NCI-H2107 treated with DMSO at 0.1 percent for 48 hours (cell line): Measurements from ENCODE around the gene KL.

Source experiments
- DNase-seq: peaks from one replicate; lab custom pipeline; 2025; ENCODE audit not compliant: unreplicated experiment; lab: John Stamatoyannopoulos, UW

The KL gene

DNA sequence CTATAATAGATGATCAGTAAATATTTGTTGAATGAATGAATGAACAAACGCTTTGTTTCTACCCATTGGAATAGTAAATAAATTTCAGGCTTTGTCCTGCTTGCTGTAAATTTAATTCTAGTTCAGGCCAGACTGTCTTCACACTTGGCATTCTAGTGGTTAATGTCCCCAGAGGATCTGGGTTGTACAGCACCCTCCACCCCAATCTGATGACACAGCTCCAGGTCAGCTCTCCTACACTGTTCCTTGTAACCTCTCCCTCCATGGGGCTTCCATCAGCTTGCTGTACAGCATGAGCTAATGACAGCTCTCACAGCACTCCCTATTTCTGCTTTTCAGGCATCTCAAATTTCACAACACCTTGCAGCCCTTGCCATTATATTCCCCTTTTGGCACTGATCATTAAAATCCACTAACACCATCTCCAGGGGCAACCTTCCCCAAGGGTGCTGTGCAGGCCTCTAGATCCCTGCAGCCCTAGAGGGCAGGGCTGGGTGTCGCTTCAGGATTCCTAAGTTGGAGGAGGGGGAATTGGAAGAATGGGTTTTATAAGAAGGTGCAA lies 12.7 kb upstream of the KL start:
- DNase-seq: peak; percentile 88

GRCh38 chr13:33004511-33004910 lies 11.7 kb upstream of the KL start:
- DNase-seq: no peak

GRCh38 chr13:33006134-33006533 lies 10.1 kb upstream of the KL start:
- no peak for DNase-seq

DNA sequence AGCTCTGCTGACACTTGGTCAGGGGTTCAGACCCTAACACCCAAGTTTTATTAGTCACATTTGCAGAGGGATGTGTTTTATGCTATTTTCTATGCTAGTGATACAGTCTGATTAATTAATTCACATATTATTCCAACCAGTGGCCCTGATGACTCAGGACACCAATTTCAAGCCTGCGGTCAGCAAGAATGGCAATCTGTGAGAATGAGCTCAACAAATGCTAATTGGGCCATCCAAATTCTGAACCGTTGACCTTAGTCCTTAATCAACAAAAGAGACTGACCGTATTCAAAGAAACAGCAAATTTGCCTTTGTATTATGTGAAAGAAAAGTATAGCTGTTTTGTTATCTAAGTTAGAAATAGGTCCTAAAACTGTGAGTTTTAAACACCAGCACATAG lies 9.6 kb upstream of the KL start:
- no peak for DNase-seq

- DNase-seq: no peak
Observed at GRCh38 chr13:33007237-33007636, 9.0 kb upstream of the KL start.

DNA sequence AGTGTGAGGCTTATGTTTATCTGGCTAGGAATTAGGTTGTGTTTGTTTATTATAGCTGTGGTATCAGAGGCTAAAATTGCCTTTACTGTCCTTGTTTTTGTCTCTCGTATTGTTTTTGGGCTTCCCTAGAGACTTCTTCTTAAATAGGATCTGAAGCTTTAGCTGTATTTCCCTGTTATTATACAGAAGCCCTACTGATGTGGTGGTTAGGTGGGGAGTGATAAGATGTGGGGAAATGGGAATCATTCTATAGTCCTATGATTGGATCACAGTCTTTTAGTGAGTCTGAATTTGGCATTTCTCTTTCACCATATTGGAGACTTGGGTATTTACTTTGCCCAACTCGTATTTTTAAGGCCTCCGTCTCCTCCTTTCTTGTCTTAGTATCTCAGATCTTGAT lies 8.3 kb upstream of the KL start:
- DNase-seq: no peak

DNA sequence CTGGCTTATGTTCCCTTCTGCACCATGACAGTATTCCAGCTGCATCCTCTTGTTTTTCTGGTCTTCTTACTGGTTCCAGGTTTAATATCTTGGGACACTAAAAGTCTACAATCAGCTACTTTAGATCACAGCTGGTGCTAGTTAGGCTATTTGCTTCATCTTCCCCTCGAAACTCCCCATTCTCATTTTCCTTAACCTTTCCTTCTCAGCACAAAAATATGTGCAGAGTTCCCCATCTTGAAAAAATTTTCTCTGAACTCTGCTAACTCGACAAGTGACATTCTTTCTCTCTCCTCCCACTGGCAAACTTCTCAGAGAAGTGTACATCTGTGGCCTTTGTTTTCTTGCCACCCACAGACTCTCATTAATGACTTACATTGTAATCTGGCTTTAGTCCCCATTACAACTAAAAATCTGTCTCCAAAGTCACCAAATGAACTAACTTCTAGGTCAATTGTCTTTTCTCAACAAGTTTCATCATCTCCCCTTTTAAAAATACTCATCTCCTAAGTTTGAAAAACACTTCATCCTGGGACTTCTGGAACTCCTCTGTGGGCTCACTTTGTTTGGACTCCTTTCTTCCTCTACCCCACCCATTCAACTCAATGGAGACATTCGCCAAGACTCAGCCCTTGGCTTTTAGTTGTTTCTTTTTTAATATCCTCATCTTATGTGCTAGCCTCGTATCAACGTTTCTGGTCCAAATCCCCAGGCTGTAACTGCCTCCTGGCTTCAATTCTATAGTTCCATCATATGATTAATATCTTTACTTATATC lies 7.1 kb upstream of the KL start:
- DNase-seq: no peak

- DNase-seq: no peak
Observed at GRCh38 chr13:33011828-33012470, 4.3 kb upstream of the KL start.

DNA sequence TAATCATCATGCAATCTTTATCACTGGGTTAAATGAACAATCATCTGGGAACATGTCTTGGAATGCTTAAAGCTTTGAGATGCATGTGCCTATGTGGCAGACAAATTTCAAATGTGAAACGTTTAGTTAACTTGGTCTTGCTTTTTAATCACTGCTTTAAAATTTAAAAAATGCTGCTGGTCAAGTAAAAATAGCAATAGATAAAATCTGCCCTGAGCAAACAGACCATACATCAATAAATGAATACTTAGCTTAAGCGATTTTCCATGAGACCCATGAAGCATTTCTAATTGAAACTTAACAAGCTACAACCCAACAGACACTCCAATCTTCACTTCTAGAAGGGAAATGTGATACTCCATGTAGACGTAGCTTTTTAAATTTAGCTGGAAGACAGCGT lies 1.9 kb upstream of the KL start:
- no peak for DNase-seq

GRCh38 chr13:33015241-33015668 lies 968 bp upstream of the KL start:
- DNase-seq: no peak

DNA sequence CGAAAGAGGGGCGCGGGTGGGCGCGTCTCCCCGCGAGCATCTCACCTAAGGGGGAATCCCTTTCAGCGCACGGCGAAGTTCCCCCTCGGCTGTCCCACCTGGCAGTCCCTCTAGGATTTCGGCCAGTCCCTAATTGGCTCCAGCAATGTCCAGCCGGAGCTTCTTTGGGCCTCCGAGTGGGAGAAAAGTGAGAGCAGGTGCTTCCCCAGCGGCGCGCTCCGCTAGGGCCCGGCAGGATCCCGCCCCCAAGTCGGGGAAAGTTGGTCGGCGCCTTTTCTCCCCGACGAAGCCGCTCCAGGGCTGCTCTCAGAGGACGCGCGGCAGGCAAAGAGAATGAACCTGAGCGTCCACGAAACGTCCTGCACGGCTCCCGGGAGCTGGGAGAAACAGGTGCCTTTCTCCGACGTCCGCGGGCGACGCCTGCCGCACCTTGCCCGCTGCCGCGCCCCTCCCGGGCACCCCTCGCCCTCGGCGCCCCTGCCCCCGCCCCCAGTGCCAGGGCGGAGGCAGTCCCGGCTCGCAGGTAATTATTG lies 366 bp upstream of the KL start:
- no peak for DNase-seq

DNA sequence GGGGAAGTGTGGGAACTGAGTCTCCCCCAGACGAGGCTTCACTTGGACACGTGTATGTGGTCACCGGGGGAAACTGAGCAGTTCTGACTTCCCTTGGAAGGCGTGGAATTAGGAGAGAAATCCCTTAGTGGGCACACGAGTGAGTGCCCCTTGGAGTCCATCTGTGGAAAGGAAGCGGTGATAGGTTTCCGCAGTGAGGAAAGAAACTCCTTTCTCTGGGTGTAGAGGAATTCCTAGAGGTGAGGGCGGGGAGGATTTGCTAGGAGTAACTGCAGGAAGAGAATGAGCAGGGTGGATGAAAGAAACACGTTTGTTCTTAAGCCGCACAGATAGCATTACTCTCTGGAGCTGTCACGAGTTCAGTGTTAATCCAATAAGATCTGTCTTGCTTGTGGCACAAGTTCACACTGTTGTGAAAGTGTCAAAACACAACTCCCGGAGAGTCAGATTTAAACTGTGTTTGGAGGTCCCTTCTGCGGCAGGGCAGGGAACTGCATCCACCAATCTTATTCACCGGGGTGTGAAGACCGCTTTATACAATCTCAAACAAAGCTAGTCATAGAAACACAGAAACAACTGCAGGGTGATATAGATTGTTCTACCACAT lies 1.2 kb downstream of the KL start:
- DNase-seq: peak; percentile 15

- DNase-seq: no peak
Observed at GRCh38 chr13:33018886-33019285, 2.7 kb downstream of the KL start.

GRCh38 chr13:33022986-33023385 lies 6.8 kb downstream of the KL start:
- no peak for DNase-seq

DNA sequence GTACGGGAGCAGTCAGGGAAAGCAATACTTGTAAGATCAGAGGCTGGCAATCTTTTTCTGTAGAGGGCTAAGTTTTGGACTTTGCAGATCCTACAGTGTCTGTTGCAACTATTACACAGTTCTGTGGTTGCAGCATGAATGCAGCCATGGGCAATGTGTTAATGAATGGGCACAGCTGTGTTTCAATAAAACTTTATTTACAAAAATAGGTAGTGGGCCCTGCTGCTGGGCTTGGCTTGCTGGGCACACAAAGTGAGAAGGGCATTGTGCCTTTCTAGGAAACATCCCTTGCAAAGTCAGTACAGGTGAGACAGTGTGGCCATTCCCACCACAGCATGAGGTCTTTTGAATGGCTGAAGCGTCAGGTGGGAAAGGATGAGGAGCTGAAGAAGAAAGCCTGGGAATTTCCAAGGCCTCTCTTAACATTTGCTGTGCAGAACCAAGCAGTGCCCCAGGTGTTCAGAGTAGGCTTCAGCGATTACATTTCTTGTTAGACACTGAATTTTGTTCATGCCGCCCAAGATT lies 9.1 kb downstream of the KL start:
- DNase-seq: no peak

DNA sequence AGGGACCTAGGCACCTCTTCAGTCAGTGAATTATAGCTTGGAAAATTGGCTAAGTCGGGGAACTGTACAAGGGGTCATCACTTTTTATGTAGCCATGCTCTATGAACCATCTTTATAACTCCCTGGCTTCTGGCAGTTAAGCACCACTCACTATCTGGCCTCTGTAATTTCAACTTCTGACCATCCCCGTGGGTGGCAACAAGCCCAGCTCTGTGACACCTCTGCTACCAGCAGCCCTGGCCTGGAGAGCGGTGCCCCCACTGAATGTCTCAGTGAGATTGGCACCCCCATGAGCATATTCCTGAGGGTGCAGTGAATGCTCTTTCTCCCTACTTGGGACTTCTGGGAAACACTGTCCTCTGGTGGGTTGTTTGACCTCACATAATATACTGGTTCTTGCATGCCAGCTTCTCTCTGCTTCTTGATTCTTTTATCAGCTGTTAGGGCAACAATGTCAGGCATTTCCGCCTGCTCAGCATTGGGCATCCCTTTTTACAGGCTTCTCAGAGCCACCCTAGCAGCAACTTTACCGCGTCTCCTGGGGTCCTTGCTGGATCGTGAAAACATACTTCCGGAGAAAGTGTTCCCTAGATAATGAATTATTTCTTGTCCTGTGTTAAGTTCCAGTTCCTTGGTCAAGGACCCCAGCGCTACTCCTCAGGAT lies 10.4 kb downstream of the KL start:
- no peak for DNase-seq

GRCh38 chr13:33028620-33029019 lies 12.4 kb downstream of the KL start:
- DNase-seq: no peak

GRCh38 chr13:33031277-33031676 lies 15.1 kb downstream of the KL start:
- no peak for DNase-seq

DNA sequence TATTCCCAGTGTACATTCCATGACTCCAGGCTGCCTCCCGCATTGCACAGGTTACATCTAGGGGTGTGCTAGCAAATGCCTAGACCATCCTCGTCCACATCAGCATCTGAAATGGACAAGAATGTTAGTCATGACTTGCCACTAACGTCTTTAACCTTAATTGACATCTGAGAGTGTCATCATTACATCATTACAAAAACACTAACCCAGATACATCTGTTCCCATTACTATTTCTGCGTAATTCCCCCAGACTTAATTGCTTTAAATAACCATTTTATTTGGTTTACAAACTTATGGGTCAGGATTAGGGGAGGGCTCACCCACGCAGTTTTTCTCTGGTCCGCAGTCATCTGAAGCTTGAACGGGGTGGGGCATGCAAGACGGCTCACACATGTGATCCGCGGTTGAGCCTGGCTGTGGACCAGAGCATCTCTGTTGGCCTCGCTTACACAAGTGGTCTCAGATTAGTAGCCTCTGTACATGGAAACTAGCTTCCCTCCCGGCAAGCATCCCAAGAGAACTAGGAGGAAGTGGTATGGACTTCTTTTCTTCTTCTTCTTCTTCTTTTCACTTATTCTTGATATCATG lies 15.9 kb downstream of the KL start:
- DNase-seq: no peak

- DNase-seq: no peak
Observed at GRCh38 chr13:33033051-33033812, 17.0 kb downstream of the KL start.
